HepG2 (cell line): ENCODE data around the gene CYP4V2. TPM values are rescaled to one million over a fixed set of nuclear protein-coding genes. Genes with fewer than 3 reads are reported as not detected.

Experiments
- FOXO4 ChIP-seq: sonication (generic); formaldehyde crosslinking; conservative IDR thresholded peaks from 2 replicates; pipeline ENCODE4 v1.8.1; 2023; ENCODE audit warnings: missing genetic modification reagents
- IRF2 ChIP-seq: IDR thresholded peaks from 2 replicates; pipeline ENCODE4 v1.6.1; 2018; ENCODE audit warnings: missing genetic modification reagents, missing compliant biosample characterization
- KLF12 ChIP-seq: sonication (generic); formaldehyde crosslinking; IDR thresholded peaks from 2 replicates; pipeline ENCODE4 v1.4.0; 2020; ENCODE audit warnings: missing genetic modification reagents, borderline replicate concordance
- MAFG ChIP-seq: sonication (generic); formaldehyde crosslinking; IDR thresholded peaks from 2 replicates; pipeline ENCODE4 v1.5.1; 2020; ENCODE audit warnings: mild to moderate bottlenecking, missing genetic modification reagents
- NKX3-1 ChIP-seq: sonication (generic); formaldehyde crosslinking; IDR thresholded peaks from 2 replicates; pipeline ENCODE4 v1.5.0; 2020; ENCODE audit warnings: missing genetic modification reagents
- PITX1 ChIP-seq: sonication (generic); formaldehyde crosslinking; IDR thresholded peaks from 2 replicates; pipeline ENCODE4 v1.5.1; 2020; ENCODE audit warnings: mild to moderate bottlenecking, missing genetic modification reagents
- POLR2AphosphoS2 ChIP-seq: IDR thresholded peaks from 2 replicates; pipeline ENCODE4 v1.6.1; 2011; ENCODE audit warnings: low read depth, low read length, improper control_type of control experiment
- RFXAP ChIP-seq: sonication (generic); formaldehyde crosslinking; IDR thresholded peaks from 2 replicates; pipeline ENCODE4 v1.4.0; 2020; ENCODE audit warnings: missing genetic modification reagents, borderline replicate concordance
- TFAP4 ChIP-seq: sonication (generic); IDR thresholded peaks from 2 replicates; pipeline ENCODE4 v1.6.1; 2016; ENCODE audit warnings: low read depth, borderline replicate concordance
- ZFY ChIP-seq: sonication (generic); formaldehyde crosslinking; IDR thresholded peaks from 2 replicates; pipeline ENCODE4 v1.4.0; 2020; ENCODE audit warnings: missing genetic modification reagents
- ZNF225 ChIP-seq: sonication (generic); formaldehyde crosslinking; IDR thresholded peaks from 2 replicates; pipeline ENCODE4 v1.4.0; 2020; ENCODE audit warnings: mild to moderate bottlenecking, missing genetic modification reagents
- ZNF326 ChIP-seq: sonication (generic); formaldehyde crosslinking; IDR thresholded peaks from 2 replicates; pipeline ENCODE4 v1.4.0; 2020; ENCODE audit warnings: missing genetic modification reagents, borderline replicate concordance
- ZNF44 ChIP-seq: sonication (generic); formaldehyde crosslinking; IDR thresholded peaks from 2 replicates; pipeline ENCODE4 v1.5.1; 2020; ENCODE audit warnings: mild to moderate bottlenecking, missing genetic modification reagents
- ZNF549 ChIP-seq: sonication (generic); formaldehyde crosslinking; IDR thresholded peaks from 2 replicates; pipeline ENCODE4 v1.5.0; 2020; ENCODE audit warnings: missing genetic modification reagents
- ZNF652 ChIP-seq: IDR thresholded peaks from 2 replicates; pipeline ENCODE4 v1.6.1; 2016; ENCODE audit warnings: low read depth, borderline replicate concordance
- ZNF737 ChIP-seq: sonication (generic); formaldehyde crosslinking; IDR thresholded peaks from 2 replicates; pipeline ENCODE4 v1.5.0; 2020; ENCODE audit warnings: missing genetic modification reagents, mild to moderate bottlenecking, borderline replicate concordance
- ZNF816 ChIP-seq: sonication (generic); formaldehyde crosslinking; IDR thresholded peaks from 2 replicates; pipeline ENCODE4 v1.8.0; 2022; ENCODE audit warnings: missing genetic modification reagents, mild to moderate bottlenecking, borderline replicate concordance
- polyA plus RNA-seq, 8 experiments: library from polyadenylated mRNA; depleted of rRNA in 3 of 8; stranded (reverse) in 7 of 8; unstranded in 1 of 8; fragments of >200 nt; fragmentation: Illumina TruSeq in 4 of 8; extraction: Trizol in 4 of 8; gene quantifications; 2 replicates each; pipeline versions ENCODE4 v1.2.1 to v1.2.3, GENCODE V29; 2011 to 2016; ENCODE audit warnings: low read depth in 4 of 8, missing spikeins in 1 of 8, mixed read lengths in 1 of 8; ENCODE audit not compliant: insufficient read depth in 1 of 8
- total RNA-seq, 5 experiments: library from RNA; depleted of rRNA; stranded (reverse); fragments of >200 nt; fragmentation: Illumina TruSeq; extraction: Trizol; gene quantifications; 2 replicates each; pipeline ENCODE4 v1.2.3, GENCODE V29; 2016; ENCODE audit warnings: low read depth in 1 of 5
- TF ChIP-seq, protein P1 (sequence below): sonication (generic); formaldehyde crosslinking; IDR thresholded peaks from 2 replicates; pipeline ENCODE4 v1.9.0; 2022; ENCODE audit warnings: missing genetic modification reagents, mild to moderate bottlenecking, borderline replicate concordance
- TF ChIP-seq, protein P2 (sequence below): sonication (generic); formaldehyde crosslinking; IDR thresholded peaks from 2 replicates; pipeline ENCODE4 v1.8.1; 2022; ENCODE audit warnings: mild to moderate bottlenecking, missing genetic modification reagents
- TF ChIP-seq, protein P3 (sequence below): sonication (generic); formaldehyde crosslinking; IDR thresholded peaks from 2 replicates; pipeline ENCODE4 v1.5.0; 2020; ENCODE audit warnings: missing genetic modification reagents
- TF ChIP-seq, protein P4 (sequence below): sonication (generic); formaldehyde crosslinking; IDR thresholded peaks from 2 replicates; pipeline ENCODE4 v1.8.1; 2023; ENCODE audit warnings: mild to moderate bottlenecking, missing genetic modification reagents
- TF ChIP-seq, protein P5 (sequence below): sonication (generic); formaldehyde crosslinking; IDR thresholded peaks from 2 replicates; pipeline ENCODE4 v1.4.0; 2020; ENCODE audit warnings: missing genetic modification reagents

CYP4V2 gene
- total and polyA plus RNA-seq, 2 of the 13 experiments (the other 11 are each of a cell fraction or from before 2014, with no cell fraction given) = 4.7 to 7.2 TPM

GRCh38 chr4:186260117-186260503, 68.7 kb downstream of the CYP4V2 start (continued):
- TF ChIP-seq, protein P1, sequence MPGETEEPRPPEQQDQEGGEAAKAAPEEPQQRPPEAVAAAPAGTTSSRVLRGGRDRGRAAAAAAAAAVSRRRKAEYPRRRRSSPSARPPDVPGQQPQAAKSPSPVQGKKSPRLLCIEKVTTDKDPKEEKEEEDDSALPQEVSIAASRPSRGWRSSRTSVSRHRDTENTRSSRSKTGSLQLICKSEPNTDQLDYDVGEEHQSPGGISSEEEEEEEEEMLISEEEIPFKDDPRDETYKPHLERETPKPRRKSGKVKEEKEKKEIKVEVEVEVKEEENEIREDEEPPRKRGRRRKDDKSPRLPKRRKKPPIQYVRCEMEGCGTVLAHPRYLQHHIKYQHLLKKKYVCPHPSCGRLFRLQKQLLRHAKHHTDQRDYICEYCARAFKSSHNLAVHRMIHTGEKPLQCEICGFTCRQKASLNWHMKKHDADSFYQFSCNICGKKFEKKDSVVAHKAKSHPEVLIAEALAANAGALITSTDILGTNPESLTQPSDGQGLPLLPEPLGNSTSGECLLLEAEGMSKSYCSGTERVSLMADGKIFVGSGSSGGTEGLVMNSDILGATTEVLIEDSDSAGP (CRISPR knock-in tag) = no peak
- TF ChIP-seq ZNF816 (CRISPR knock-in tag) = no peak
- no peak for TF ChIP-seq MAFG
- TF ChIP-seq POLR2AphosphoS2 = no peak
- TF ChIP-seq RFXAP = no peak
- peak; percentile 91 for TF ChIP-seq ZNF652
- TF ChIP-seq PITX1 (CRISPR knock-in tag) = no peak
- TF ChIP-seq ZFY = peak; percentile 80
- no peak; the same call in none of the 2 replicates for TF ChIP-seq KLF12
- TF ChIP-seq, protein P2, sequence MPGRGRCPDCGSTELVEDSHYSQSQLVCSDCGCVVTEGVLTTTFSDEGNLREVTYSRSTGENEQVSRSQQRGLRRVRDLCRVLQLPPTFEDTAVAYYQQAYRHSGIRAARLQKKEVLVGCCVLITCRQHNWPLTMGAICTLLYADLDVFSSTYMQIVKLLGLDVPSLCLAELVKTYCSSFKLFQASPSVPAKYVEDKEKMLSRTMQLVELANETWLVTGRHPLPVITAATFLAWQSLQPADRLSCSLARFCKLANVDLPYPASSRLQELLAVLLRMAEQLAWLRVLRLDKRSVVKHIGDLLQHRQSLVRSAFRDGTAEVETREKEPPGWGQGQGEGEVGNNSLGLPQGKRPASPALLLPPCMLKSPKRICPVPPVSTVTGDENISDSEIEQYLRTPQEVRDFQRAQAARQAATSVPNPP (CRISPR knock-in tag) = no peak
- TF ChIP-seq, protein P3, sequence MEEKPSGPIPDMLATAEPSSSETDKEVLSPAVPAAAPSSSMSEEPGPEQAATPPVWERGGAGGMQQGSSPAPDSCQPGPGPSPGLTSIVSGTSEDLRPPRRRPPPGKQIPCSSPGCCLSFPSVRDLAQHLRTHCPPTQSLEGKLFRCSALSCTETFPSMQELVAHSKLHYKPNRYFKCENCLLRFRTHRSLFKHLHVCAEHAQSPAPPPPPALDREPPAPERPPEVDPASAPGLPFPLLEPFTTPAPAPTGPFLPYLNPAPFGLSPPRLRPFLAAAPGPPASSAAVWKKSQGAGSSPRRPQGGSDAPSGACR (CRISPR knock-in tag) = no peak
- TF ChIP-seq FOXO4 (CRISPR knock-in tag) = no peak
- TF ChIP-seq, protein P4, sequence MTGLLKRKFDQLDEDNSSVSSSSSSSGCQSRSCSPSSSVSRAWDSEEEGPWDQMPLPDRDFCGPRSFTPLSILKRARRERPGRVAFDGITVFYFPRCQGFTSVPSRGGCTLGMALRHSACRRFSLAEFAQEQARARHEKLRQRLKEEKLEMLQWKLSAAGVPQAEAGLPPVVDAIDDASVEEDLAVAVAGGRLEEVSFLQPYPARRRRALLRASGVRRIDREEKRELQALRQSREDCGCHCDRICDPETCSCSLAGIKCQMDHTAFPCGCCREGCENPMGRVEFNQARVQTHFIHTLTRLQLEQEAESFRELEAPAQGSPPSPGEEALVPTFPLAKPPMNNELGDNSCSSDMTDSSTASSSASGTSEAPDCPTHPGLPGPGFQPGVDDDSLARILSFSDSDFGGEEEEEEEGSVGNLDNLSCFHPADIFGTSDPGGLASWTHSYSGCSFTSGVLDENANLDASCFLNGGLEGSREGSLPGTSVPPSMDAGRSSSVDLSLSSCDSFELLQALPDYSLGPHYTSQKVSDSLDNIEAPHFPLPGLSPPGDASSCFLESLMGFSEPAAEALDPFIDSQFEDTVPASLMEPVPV (CRISPR knock-in tag) = no peak
- peak; percentile 68; the same call in 1 of the 2 replicates for TF ChIP-seq ZNF225 (CRISPR knock-in tag)
- TF ChIP-seq ZNF326 = no peak
- 0 out of 2 replicates have a peak, but pooled peaks have one; percentile 26 for TF ChIP-seq ZNF549 (CRISPR knock-in tag)
- TF ChIP-seq ZNF737 (CRISPR knock-in tag) = no peak
- TF ChIP-seq, protein P5, sequence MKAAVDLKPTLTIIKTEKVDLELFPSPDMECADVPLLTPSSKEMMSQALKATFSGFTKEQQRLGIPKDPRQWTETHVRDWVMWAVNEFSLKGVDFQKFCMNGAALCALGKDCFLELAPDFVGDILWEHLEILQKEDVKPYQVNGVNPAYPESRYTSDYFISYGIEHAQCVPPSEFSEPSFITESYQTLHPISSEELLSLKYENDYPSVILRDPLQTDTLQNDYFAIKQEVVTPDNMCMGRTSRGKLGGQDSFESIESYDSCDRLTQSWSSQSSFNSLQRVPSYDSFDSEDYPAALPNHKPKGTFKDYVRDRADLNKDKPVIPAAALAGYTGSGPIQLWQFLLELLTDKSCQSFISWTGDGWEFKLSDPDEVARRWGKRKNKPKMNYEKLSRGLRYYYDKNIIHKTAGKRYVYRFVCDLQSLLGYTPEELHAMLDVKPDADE (CRISPR knock-in tag) = no peak
- TF ChIP-seq ZNF44 (CRISPR knock-in tag) = no peak
- peak; percentile 28; the same call in 1 of the 2 replicates for TF ChIP-seq IRF2 (CRISPR knock-in tag)
- no peak for TF ChIP-seq TFAP4
- no peak for TF ChIP-seq NKX3-1 (CRISPR knock-in tag)
